Retinal pigment epithelial cell (primary cell): Measurements from ENCODE around the gene OPN5.

Experiments
- DNase-seq: peaks from one replicate; pipeline ENCODE4 v3.0.0-alpha.2; 2010; ENCODE audit warnings: low read depth
- H3K4me3 ChIP-seq: 2 replicates; pipeline ENCODE4 v1.5.1; 2011; ENCODE audit warnings: mild to moderate bottlenecking, low read length, control low read depth, moderate library complexity
- CTCF ChIP-seq: conservative IDR thresholded peaks from 2 replicates; pipeline ENCODE4 v1.5.1; 2011; ENCODE audit warnings: low read depth, low read length, control low read depth, inconsistent platforms

OPN5 gene

DNA sequence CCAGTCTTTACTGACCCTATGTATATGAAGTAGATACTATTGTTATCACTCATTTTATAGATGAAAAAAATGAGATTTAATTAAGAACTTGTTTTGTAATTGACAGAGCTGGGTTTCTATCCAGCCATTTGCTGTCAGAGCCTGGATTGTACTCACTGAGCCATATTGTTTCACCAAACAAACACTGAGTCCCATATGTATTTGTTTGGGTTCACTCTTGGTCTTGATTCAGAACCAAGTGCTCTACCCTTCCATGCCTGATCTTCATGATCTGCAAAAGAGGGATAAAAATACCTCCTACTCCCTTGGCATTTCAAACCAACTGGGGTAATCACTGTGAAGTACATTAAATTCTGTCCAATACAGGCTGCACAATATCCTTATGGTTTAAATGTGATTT, 52.4 kb downstream of the OPN5 start:
- no peak for DNase-seq
- H3K4me3 ChIP-seq = no peak overlapping the region
- no peak for TF ChIP-seq CTCF

DNA sequence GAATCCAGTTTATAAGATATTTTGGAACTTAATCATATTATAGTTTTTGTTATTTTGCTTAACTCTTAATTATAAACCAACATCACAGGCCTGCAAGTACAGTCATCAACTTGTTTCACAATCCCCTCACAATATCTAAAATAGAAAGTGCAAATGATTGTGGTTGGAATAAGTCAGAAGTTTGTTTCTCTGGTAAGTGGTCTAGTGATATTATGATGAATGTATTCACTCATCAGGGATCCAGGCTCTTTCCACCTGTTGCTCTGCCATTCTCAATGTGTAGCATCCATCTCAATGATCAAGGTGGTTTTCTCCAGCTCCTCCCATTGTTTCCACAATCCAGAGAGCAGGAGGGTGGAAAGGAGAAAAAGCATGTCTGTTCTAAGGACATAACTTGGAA, 54.2 kb downstream of the OPN5 start:
- H3K4me3 ChIP-seq = no peak overlapping the region
- no peak for DNase-seq
- no peak for TF ChIP-seq CTCF

DNA sequence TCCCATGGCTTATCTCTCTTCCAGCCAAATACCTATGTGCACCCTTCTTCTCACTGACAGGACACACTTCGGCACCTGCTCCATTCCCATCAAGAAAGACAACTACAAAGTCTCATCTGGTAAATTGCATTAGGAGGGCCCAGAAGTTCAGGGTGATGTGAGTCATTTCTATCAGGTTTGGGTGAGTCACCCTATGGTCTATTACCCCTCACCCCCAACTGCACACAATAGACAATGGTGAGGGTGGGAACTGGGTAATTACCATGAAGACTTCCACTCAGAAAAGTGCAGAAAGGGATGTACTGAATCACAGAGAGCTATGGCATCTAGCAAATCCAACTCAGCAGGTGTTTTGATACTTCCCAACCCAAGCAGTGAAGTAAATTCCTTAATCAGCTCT, 54.8 kb downstream of the OPN5 start:
- TF ChIP-seq CTCF = no peak
- DNase-seq = no peak
- H3K4me3 ChIP-seq = no peak overlapping the region

DNA sequence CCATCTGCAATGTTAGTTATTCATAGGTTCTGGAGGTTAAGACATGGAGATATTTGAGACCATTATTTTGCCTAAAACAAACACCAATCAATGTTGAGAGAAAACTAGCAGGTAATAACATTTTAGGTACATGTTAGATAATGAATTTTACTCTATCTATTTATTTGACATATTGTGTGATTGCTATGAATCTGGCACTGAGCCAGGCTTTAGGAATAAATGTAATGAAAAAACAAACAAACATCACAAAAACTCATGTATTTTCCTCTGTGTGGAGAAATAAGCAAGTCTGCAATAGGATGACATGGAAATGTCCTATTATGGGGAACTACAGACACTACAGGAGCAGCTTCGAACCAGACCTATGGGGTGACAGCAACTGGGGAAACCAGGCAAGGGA, 57.8 kb downstream of the OPN5 start:
- no peak for DNase-seq
- H3K4me3 ChIP-seq = no peak overlapping the region
- no peak for TF ChIP-seq CTCF

DNA sequence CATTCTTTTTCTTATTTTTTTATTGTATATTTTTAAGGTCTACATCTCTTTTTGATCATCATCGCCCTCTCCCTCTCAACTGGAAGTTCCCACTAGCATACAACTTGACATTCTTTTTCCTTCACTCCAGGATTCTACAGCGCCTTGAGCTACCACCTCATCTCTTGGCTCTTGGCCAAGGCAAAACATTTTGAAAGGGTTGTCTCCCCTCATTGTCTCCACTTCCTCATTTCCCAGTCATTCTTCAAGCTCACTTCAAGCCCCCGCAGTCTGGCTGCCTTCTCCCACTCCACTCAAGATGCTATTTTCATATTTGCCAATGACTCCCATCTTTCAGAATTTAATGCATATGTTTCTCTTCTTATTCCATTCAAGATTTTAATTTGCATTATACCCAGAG, 63.0 kb downstream of the OPN5 start:
- TF ChIP-seq CTCF = no peak
- no peak overlapping the region for H3K4me3 ChIP-seq
- no peak for DNase-seq

- H3K4me3 ChIP-seq = no peak overlapping the region
- DNase-seq = no peak
- no peak for TF ChIP-seq CTCF
These were observed 64.9 kb downstream of the OPN5 start for GRCh38 chr6:47846752-47847151.

DNA sequence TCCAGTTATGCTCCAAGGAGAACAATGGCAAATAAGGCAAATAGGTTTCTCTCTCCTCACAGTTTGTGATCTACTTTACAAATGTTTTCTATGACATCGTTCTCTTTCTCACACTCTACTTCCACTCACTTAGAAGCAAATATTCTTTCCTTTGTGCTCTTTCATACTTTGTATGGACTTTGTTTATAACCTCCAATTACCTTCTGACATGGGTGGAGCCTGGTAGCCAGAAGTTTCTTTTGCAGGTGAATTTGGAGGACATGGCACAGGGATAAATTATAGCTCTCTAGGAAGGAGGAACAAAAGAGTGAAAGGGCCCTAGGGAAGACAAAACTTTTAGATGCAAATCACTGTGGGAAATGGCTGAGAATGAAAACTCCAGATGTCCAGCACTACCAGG, 69.3 kb downstream of the OPN5 start:
- no peak for TF ChIP-seq CTCF

More for the DNA sequence above, 69.3 kb downstream of the OPN5 start:
- H3K4me3 ChIP-seq = no peak overlapping the region
- no peak for DNase-seq
